ENCODE measurements around the gene KTN1. TPM values are rescaled to one million over a fixed set of nuclear protein-coding genes. Genes with fewer than 3 reads are reported as not detected.

KTN1 gene
- total RNA-seq, 1 experiment from 2014 or later, result 125 TPM

GRCh38 chr14:55713486-55713885 lies 133.5 kb downstream of the KTN1 start:
- Mint-ChIP-seq H3K36me3 (no peaks in the 10 kb centered on the region; the same call in 1 of the 2 replicates), H3K9me3 (peaks cover 11% of the 10 kb centered on the region), H3K27ac (no peak overlapping the region), H3K4me3 (no peak overlapping the region), H3K4me1 (peaks cover 8% of the 10 kb centered on the region), H3K27me3 (ENCODE audit: low read depth) (no peaks in the 10 kb centered on the region)
- DNase-seq (ENCODE audit: low spot score) (no peak), ATAC-seq (no peak)
- ChIA-PET POLR2A (no interaction called here), CTCF (interaction anchor here (1.0 to 1.9 kb wide), 2 partner anchors 19 to 735 kb away, joined by 4 to 7 read pairs; no protein-coding TSS in a partner anchor)
- TF ChIP-seq ATF1 (CRISPR knock-in tag; IDR thresholded peaks at IDR 0.05) (no peak), ZBTB43 (CRISPR knock-in tag; IDR thresholded peaks at IDR 0.05) (no peak), E2F5 (CRISPR knock-in tag; IDR thresholded peaks at IDR 0.05) (no peak)

- peaks cover 8% of the 10 kb centered on the region for H3K4me1 Mint-ChIP-seq
- no peak for DNase-seq (ENCODE audit: low spot score)
- no peaks in the 10 kb centered on the region; the same call in 1 of the 2 replicates for H3K36me3 Mint-ChIP-seq
- ChIA-PET CTCF (interaction anchor here (0.6 to 1.3 kb wide), 3 partner anchors 41 to 299 kb away, joined by 3 to 4 read pairs (median 3); no protein-coding TSS in a partner anchor), POLR2A (interaction anchor here (0.6 kb wide), 1 partner anchor 397 kb away, joined by 3 read pairs; no protein-coding TSS in a partner anchor)
- H3K27me3 Mint-ChIP-seq (ENCODE audit: low read depth), result no peaks in the 10 kb centered on the region
- H3K9me3 Mint-ChIP-seq, result peaks cover 11% of the 10 kb centered on the region
- TF ChIP-seq HMGA2 (CRISPR knock-in tag; IDR thresholded peaks at IDR 0.05) (no peak), GABPB1 (CRISPR knock-in tag; IDR thresholded peaks at IDR 0.05) (no peak), ZNF423 (CRISPR knock-in tag; IDR thresholded peaks at IDR 0.05) (no peak), ARID4B (CRISPR knock-in tag; IDR thresholded peaks at IDR 0.05; ENCODE audit: borderline replicate concordance) (no peak), E2F4 (CRISPR knock-in tag; IDR thresholded peaks at IDR 0.05; ENCODE audit: borderline replicate concordance, low read depth) (no peak), MXD4 (CRISPR knock-in tag; IDR thresholded peaks at IDR 0.05; ENCODE audit: borderline replicate concordance) (no peak), NFE2L1 (CRISPR knock-in tag; IDR thresholded peaks at IDR 0.05) (no peak), TEAD1 (CRISPR knock-in tag; IDR thresholded peaks at IDR 0.05) (no peak), MAX (CRISPR knock-in tag; IDR thresholded peaks at IDR 0.05) (no peak), ZNF416 (CRISPR knock-in tag; IDR thresholded peaks at IDR 0.05) (no peak), HMGXB4 (CRISPR knock-in tag; IDR thresholded peaks at IDR 0.05) (no peak)
- H3K4me3 Mint-ChIP-seq, result no peak overlapping the region
- ATAC-seq, result no peak
- H3K27ac Mint-ChIP-seq, result peak overlapping the region; percentile 37; the same call in 1 of the 2 replicates
Observed at GRCh38 chr14:55715889-55716288, 135.9 kb downstream of the KTN1 start.
